GM23338 (cell line): ENCODE data around the gene FNDC1.

Experiments
- EZH2 ChIP-seq: fragments of 200-600 bp; sonication (generic); IDR thresholded peaks from one replicate; pipeline ENCODE4 v1.8.0; 2017; ENCODE audit warnings: antibody characterized with exemption, mild to moderate bottlenecking, low read depth; ENCODE audit not compliant: unreplicated experiment
- EZH2phosphoT487 ChIP-seq: fragments of 200-600 bp; sonication (generic); IDR thresholded peaks from one replicate; pipeline ENCODE4 v1.8.1; 2018; ENCODE audit warnings: antibody characterized with exemption; ENCODE audit not compliant: unreplicated experiment
- POLR2AphosphoS5 ChIP-seq: IDR thresholded peaks from 2 replicates; pipeline ENCODE4 v1.6.1; 2016; ENCODE audit warnings: antibody characterized with exemption, low read depth
- TF ChIP-seq, protein P1 (sequence below), 2 experiments: fragments of 200-600 bp in 1 of 2; sonication (generic) in 1 of 2; conservative IDR thresholded peaks; 2 replicates each; pipeline versions ENCODE4 v1.5.1 to v1.6.1; 2016 to 2017; ENCODE audit warnings: antibody characterized with exemption in 2 of 2, low read depth in 2 of 2, mild to moderate bottlenecking in 2 of 2, moderate library complexity in 1 of 2

DNA sequence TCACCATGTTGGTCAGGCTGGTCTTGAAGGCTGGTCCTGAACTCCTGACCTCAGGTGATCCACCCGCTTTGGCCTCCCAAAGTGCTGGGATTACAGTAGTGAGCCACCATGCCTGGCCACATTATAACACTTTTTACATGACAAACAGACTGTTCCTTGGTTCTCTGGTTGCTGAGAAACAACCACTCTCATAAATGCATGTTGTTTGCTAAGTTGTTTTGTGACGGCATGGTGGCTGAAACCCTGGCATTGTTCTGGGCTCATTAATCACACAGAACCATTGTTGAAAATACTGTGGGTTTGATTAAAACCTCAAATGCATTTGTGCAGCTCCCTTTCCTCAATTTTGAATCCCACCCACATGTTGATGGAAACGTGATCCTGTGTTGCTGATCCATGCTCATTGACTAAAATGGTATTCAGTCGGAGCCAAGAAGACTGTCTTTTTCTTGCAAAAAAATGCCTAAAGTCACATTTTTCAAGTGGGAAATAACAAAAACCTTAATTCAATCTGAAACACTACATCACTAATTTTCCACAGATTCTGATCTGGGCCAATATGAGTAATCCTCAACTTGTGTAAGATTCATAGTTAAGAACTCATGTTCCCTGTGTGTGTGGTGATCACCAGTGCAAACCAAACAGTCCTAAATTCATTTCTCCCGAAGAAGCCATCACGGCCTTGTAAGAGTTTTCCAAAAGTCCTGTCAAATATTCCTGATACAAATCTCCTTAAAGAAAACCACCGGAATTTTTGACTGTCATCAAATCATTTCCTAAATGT lies 132.8 kb downstream of the FNDC1 start:
- TF ChIP-seq, protein P1, sequence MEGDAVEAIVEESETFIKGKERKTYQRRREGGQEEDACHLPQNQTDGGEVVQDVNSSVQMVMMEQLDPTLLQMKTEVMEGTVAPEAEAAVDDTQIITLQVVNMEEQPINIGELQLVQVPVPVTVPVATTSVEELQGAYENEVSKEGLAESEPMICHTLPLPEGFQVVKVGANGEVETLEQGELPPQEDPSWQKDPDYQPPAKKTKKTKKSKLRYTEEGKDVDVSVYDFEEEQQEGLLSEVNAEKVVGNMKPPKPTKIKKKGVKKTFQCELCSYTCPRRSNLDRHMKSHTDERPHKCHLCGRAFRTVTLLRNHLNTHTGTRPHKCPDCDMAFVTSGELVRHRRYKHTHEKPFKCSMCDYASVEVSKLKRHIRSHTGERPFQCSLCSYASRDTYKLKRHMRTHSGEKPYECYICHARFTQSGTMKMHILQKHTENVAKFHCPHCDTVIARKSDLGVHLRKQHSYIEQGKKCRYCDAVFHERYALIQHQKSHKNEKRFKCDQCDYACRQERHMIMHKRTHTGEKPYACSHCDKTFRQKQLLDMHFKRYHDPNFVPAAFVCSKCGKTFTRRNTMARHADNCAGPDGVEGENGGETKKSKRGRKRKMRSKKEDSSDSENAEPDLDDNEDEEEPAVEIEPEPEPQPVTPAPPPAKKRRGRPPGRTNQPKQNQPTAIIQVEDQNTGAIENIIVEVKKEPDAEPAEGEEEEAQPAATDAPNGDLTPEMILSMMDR (conservative IDR thresholded peaks at IDR 0.05; ENCODE audit: low read depth in 2 of 2): no peak
- TF ChIP-seq POLR2AphosphoS5: no peak
- no peak for TF ChIP-seq EZH2
- no peak for TF ChIP-seq EZH2phosphoT487
